ENCODE measurements around the gene TMOD1. TPM values are rescaled to one million over a fixed set of nuclear protein-coding genes. Genes with fewer than 3 reads are reported as not detected.

Gene TMOD1
- polyA plus RNA-seq, 4 donors, result 1.7 to 2.9 (median 2.2) TPM

DNA sequence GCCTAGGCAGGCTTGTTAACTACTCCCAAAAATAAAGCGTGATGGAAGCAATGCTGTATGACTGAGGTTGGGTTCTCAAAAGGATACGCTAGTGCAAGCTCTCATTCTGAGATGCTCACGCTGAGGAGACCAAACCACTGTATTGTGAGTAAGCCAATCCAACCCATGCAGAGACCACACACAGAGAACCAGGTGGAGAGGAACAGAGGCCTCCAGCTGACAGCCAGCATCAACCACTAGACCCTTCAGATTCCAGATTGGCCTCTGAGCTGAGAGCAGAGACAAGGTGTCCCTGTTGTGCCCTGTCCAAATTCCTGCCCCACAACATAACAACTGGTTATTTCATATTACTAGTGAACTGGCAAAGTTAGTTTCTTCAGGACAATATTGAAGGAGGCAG lies 127.2 kb downstream of the TMOD1 start:
- DNase-seq (ENCODE audit: low read depth in 4 of 4, low spot score in 3 of 4), result no peak

DNA sequence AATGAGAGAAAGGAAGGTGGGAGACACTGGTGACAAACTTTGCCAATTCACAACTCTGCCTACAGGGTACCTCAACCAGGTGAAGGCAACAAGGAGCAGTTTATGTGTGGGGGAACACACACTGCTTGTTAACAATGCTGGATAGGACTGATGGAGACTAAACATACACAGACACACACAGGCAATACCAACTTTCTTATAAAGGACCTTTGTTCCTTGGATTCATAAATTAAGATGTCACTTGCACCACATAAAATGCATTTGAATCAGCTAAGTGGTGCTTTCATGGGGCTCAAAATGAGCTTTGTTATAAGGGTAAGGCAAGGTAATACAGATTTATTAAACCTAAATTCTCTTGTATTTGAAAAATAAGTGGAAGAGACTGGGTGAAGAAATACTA lies 127.7 kb downstream of the TMOD1 start:
- no peak for DNase-seq (ENCODE audit: low read depth in 4 of 4, low spot score in 3 of 4)

DNA sequence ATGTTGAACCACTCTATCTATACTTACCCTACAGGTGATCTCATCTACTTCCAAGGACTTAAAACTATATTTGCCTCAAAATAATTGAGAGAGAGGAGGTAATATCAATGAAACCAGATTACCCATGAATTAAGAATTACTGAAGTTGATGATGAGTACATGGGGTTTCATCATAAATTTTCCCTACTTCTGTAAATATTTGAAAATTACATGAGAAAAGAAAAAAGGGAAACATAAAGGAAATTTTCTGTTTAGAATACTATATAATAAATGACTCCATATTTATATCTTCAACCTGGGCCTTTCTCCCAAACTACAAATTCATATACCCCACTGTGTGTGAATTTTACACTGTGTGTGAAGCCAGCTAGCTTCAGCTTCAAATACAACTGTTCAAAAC lies 129.1 kb downstream of the TMOD1 start:
- DNase-seq (ENCODE audit: low read depth in 4 of 4, low spot score in 3 of 4), result no peak

DNA sequence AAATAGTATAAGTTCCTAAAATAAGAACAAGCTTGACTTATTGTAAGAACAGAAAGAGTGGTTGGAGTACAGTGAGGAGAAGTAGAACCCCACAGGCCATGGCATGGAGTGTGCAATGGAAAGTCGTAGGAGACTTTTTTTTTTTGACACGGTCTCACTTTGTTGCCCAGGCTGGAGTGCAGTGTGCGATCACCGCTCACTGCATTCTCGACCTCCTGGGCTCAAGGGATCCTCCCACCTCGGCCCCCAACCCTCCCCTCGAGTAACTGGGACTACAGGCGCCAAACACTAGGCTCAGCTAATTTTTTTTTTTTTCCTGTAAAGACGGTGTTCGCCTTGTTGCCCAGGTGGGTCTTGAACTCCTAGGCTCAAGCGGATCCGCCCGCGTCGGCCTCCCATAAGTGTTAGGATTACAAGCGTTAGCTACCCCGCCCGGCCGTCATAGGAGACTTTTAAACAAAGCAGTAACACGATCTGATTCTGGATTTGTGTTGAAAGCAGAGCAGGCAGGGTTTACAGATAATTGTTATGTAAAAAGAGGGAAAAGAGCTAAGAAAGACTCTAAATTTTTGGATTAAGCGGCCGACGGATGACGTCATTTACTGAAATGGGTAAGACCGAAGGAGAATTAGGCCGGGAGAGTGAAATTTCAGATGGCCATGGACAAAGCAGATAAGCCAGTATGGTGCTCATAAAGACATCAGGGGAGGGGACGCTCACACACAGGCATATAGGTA lies 130.9 kb downstream of the TMOD1 start:
- DNase-seq (ENCODE audit: low read depth in 4 of 4, low spot score in 3 of 4), result peak in 3 of 4 donors; percentile 67 to 81 (median 71)

DNA sequence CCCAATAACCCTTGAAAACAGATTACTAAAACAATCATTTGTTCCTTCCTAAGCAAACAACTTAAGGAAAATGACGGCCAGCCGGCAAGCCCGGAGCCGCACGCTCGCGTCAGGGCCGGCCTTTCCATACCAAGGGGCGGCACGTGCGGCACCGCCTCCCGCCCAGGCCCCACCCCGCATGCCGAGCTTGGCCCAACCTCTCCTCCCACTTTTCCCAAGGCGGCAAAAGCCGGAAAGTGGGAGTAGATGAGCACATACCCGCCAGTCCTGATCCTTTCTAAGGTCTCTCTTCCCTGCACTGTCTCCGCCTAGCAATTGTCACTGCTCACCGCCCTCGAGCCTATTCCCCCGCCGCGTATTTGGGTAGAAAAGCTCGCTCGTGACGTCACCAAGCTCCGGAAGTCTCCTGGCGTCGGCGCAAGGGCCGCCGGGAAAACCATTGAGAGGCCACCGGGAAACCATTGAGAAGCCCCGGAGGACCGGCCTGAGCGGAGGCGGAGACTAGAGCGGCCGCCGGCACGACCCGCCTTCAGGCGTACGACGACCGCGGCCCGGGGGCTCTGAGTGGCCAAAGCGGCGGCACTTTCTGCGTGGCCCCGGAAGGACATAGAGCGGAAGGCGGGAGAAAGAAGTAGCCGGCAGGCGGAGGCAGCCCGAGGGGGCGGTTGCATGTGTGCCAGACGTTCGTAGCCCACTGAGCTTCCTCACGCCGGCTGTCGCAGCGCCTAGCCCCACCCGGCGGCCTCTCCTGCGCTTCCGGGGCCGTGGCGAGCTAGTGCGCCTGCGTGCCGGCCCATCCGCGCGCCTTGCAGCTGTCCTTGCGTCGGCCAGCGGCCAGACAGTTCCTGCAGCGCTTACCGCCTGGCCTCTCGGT lies 131.8 kb downstream of the TMOD1 start, which contains the start of the genes NCBP1 and TSTD2:
NCBP1 (plus strand) TSS at position 837 of the 874 bp plus-strand sequence. CDS start 61 bp downstream, outside the sequence.
TSTD2 (minus strand) TSS at position 384 of the 874 bp plus-strand sequence. CDS start 5,806 bp downstream, outside the sequence.
- peak; percentile 96 to 97 (median 96) for DNase-seq (ENCODE audit: low read depth in 4 of 4, low spot score in 3 of 4)

DNA sequence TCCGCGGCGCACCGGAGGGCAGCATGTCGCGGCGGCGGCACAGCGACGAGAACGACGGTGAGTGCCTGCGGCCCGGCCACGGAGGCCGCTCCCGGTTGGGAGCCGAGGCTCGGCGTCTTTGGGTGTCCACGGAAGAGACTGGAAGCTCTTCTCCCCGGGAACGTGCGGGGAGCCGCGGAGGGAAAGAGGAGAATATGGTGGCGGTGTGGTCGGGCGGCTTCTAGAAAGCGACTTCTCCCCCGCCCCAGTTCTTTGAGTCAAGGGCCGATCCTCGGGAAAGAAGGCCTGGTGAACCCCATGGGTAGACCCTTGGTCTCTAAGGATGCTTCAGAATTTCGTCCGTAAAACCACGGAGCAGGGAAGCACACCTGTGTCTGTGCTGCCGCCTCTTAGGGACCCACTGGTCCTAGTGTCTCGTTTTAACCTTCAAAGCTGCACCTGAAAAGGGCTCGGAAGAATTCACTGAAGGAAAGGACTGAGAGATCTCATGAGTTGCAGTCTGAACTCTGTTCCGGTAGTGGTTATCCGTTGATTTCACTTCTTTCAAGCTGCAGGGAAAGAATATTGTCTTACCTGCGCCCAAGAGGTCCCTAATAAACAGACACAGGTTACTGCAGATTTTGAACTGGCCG lies 132.5 kb downstream of the TMOD1 start:
- peak in 1 of 4 donors; percentile 9 for DNase-seq (ENCODE audit: low read depth in 4 of 4, low spot score in 3 of 4)

DNA sequence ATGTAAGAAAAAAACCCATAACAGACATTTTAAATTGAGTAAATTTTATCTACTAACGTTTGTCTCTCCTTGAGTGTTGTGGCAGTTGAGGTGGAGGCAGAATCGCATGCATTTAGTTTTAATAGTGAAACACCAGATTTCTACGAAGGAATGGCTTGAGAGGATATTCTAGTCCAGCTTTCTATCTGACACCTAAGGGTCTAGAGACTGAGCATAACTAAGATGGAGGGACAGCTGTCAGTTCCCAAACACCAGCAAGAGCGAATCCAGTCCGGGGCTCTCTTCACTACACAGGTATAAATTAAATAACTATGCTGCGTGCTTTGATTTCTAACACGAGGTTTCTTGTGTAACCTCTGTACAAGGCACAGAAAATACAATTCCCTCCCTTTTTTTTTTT lies 133.6 kb downstream of the TMOD1 start:
- no peak for DNase-seq (ENCODE audit: low read depth in 4 of 4, low spot score in 3 of 4)

DNA sequence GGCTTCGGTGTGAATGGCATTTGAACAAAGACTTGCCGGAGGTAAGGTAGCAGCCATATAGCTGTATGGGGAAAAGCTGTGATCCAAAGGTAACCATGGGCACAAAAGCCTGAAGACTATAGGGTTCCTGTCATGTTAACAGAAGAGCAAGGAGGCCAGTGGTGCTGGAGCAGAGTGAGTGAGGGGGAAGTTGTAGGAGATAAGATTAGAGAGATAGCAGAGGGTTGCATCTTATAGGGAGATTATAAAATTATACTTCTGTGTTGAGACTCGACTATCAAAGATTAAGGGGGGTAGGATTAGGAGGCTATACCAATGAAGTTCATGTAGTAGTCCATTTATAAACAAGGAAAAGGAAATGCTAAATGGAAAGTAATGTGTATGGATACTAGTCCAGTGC lies 135.4 kb downstream of the TMOD1 start:
- no peak for DNase-seq (ENCODE audit: low read depth in 4 of 4, low spot score in 3 of 4)

DNA sequence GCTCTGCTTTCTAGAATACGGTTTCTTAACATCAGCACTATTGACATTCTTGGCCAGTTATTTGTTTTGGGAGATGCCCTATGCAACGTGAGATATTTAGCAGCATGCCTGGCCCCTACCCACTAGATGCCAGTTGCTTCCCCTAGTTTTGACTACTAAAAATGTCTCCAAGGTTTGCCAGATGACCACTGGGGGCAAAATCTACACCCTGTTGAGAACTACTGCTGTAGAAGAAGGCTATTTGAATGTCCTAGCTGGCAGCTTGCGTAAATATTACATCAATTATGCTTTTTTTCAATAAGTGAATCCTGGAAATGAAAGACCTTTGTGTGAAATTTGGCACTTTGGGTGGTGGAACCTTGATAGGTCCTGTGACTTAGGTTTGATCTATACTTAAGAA lies 137.2 kb downstream of the TMOD1 start:
- DNase-seq (ENCODE audit: low read depth in 4 of 4, low spot score in 3 of 4), result no peak

DNA sequence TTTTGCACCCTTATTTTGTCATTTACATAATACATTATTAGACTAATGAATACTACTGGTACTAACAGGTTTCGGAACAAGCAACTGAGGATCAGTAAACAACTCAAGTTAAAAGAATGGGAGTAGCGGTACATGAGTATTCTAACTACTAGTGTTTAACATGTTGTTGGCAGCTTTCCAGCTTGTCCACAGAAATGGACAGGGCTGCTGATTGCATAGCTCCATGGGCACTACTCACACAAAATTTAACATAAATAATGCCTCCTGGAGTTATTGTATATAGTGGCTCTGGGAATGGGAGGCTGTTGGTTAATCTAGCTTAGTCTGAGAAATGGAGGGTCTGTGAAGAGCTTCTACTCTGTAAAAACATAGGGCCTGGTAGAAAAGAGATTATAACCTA lies 138.9 kb downstream of the TMOD1 start:
- no peak for DNase-seq (ENCODE audit: low read depth in 4 of 4, low spot score in 3 of 4)

DNA sequence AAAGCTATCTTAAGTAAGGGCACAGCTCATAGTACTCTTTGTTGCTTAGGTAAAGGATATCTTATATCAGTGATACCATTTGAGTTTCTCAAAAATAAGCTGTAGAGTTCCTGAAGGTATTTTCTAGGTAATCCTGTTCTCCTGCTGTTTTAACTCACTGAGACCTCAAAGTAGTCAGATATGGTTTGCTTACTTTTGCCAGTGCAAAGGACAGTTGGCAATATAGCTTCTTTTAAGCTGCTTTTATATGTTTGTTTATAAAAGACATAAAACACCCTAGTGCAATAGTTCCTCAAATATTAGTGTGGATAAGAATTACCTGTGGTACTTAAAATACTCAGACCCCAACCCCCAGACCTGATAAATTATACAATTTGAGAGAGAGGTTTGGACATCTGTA lies 144.3 kb downstream of the TMOD1 start:
- DNase-seq (ENCODE audit: low read depth in 4 of 4, low spot score in 3 of 4), result no peak

DNA sequence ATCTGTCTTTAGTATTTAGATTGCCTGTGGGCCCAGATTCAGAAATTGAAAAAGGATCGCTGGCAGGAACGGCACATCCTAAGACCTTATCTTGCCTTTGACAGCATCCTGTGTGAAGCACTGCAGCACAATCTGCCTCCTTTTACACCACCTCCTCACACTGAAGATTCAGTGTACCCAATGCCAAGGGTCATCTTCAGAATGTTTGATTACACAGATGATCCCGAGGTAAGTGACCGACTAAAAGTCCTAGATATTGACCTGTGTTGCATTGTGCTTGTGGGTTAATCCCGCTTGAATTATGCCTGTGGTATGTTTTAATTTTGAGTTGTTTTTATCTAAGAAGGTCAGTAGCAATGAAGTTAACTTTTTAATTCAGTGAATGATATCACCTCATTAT lies 146.5 kb downstream of the TMOD1 start:
- DNase-seq (ENCODE audit: low read depth in 4 of 4, low spot score in 3 of 4), result no peak

Other genes starting within 250 kb of the TMOD1 start
- 10 to 100 TPM in 2 of 4 donors, 1 to 10 TPM in 2; 7.6 to 19.4 (median 9.4) TPM for gene CCDC180, start 194.0 kb upstream of the TMOD1 start, polyA plus RNA-seq (ENCODE audit: insufficient read length in 4 of 4)
- 1 to 10 TPM; 6.8 to 9.6 (median 8.3) TPM for gene TDRD7, start 89.6 kb upstream of the TMOD1 start, polyA plus RNA-seq (ENCODE audit: insufficient read length in 4 of 4)
- 10 to 100 TPM; 26.6 to 34.5 (median 33.3) TPM for gene TSTD2, start 131.7 kb downstream of the TMOD1 start, polyA plus RNA-seq (ENCODE audit: insufficient read length in 4 of 4)
- 10 to 100 TPM; 41.2 to 45.3 (median 44.3) TPM for gene NCBP1, start 132.2 kb downstream of the TMOD1 start, polyA plus RNA-seq (ENCODE audit: insufficient read length in 4 of 4)
- 10 to 100 TPM; 36.9 to 45.9 (median 40.1) TPM for gene XPA, start 195.7 kb downstream of the TMOD1 start, polyA plus RNA-seq (ENCODE audit: insufficient read length in 4 of 4)